COLO829 (cell line): Measurements from ENCODE around the gene SLC22A25.
A peak's percentile ranks its signal among the peaks of the same experiment; 100 is the strongest.

ENCODE experiments used
- DNase-seq: peaks from one replicate; pipeline ENCODE4 v3.0.0; 2012; ENCODE audit warnings: low spot score

Gene SLC22A25

DNA sequence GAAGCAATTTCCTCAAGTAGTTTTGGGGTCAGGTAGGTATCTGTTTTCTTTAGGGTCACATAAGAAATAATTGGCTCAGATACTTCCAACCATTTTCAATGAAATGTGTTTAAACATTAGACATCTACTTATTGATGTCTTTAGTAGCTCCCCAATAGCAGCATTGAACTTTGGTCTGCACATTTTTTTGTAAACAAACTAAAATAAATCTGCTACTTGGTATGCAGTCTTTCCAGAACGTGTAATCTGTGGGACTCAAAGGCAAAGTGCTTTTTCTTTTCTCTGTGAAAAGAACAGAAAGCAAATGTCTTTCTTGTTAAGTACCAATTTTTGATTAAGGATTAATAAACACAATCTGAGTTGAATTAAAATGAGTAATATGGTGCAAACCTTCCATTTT lies 13.6 kb downstream of the SLC22A25 start:
- DNase-seq: no peak

DNA sequence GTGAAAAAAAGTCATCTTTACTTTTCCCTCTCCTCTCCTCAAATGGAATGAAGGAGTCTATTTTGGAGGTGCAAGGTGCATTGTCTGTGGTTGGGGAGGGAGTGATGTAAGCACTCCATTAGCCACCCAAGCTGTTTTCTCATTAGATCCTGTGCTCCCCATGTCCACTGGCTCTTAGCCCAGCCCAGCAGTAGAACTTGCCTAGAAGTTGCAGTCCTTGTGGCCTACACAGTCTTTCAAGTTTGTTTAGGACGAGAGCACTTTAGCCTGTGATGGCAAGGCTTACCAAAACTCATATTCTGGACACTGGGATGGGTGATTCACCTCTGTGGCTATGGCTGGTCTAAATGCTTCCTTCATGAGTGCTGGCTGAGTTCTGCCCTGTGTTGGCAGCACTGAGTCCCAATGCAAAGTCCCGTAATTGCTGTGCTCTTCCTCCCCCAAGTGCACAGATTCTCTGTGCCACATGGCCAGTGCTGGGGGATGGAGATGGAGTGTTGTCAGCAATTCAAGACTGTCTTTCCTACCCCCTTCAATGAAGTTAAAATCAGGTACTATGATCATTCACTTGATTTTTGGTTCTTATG lies 15.8 kb downstream of the SLC22A25 start:
- DNase-seq: no peak

DNA sequence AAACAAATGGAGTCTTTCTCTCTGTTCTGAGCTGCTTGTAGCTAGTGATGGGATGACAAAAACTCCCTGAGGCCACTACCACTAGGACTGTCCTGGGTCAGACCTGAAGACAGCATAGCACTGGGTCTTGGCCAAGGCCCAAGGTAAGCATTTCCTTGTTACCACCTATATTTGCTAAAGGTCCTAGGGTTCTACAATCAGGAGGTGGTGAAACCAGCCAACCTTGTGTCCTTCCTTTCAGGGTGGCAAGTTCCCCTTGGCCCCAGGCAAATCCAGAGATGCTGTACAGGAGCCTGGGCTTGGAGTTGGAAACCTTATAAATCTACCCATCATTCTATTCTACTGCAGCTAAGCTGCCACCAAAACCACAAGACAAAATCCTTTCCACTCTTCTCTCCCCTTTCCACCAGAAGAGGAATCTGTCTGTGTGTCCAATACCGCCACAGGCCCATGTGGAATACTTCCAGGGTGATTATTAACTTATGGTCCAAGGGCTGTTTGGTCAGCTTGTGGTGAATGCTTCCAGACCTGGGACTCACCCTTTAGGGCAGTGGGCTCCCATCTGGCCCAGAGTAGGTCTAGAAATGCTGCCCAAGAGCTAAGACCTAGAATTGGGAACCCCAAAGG lies 16.8 kb downstream of the SLC22A25 start:
- no peak for DNase-seq

- DNase-seq: no peak
Measured at GRCh38 chr11:63214093-63214492, 29.3 kb downstream of the SLC22A25 start.

DNA sequence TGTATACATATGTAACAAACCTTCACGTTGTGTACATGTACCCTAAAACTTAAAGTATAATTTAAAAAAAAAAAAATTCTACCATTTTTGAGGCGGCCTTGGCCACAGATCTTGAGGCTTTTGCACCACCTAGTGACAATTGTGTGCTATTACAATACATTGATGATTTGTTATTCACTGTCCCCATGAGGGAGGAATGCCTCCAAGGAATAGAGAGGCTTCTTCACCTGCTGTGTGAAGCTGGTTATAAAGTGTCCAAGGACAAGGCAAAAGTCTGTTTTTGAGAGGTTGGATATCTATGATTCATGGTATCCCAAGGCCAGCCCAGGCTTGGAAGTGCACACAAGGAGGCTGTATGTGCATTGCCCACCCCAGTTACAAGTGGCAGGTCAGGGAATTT lies 30.7 kb downstream of the SLC22A25 start:
- peak; percentile 28 for DNase-seq

- DNase-seq: no peak
Measured at GRCh38 chr11:63210111-63210510, 33.3 kb downstream of the SLC22A25 start.
